Measurements from ENCODE around the gene CMTM4.

CMTM4 gene
- 4.2 to 10.0 (median 5.2) reads per million in 4 experiments for total RNA-seq

GRCh38 chr16:66696669-66697630 lies at the start of gene CMTM4:
Gene CMTM4 (minus strand): TSS chr16:66696743. CDS start chr16:66696525, 218 bp downstream.
- DNase-seq = peak; percentile 70

- DNase-seq = no peak
These were observed 49.5 kb upstream of the CMTM4 start for GRCh38 chr16:66746048-66746447.

- DNase-seq = no peak
These were observed 45.6 kb upstream of the CMTM4 start for GRCh38 chr16:66741950-66742808.

DNA sequence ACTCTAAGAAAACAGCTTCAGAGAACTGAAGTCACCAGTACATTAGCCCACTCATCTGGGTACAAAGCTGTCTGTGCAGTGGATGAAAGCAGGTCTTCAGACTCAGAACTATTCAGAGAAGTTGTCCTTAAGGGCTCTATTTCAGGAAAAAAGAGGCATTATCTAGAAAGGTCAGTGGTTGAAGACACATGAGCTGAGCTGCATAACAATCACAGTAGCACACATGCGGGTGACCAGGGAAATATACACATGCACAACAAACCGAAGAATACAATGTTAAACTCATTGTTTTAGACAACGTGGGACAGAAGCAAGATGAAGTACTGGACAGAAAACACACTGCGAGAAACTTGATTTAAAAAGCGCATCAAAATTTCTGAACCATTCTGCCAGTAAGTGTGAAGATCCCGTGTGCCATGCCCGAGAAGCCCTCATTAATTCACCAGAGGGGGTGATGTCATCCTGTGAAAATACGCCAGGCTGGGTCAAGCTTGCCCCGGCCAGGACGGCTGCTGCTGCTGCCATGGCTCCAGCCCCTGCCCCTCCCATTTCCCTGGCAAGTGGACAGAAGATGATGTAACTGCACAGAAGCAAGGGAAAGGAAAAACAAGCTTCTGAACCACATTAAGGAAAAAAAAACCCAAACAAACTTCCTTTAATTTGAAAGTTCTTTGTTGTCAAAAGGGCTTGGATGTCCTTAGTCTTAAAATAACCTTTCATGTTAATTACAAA lies 44.8 kb upstream of the CMTM4 start:
- DNase-seq = no peak

GRCh38 chr16:66740533-66740932 lies 44.0 kb upstream of the CMTM4 start:
- DNase-seq = no peak

DNA sequence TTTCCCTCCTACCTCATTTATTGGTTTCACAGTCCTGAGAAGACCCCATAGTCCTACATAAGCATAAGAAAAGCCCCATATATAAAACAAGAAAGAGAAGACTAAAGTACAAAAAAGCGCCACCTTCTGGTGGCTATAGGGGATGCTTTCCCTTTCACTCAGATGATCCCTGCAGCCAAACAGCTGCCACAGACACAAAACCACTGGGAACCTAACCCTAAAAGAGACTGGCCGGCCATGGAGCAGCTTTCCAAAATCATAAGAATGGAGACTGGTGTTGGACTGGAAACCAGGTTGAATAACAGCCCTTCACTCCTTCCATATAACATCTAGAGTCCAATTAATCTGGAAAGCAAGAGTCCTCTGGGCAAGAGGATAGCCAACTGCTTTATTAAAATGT lies 43.5 kb upstream of the CMTM4 start:
- DNase-seq = no peak

DNA sequence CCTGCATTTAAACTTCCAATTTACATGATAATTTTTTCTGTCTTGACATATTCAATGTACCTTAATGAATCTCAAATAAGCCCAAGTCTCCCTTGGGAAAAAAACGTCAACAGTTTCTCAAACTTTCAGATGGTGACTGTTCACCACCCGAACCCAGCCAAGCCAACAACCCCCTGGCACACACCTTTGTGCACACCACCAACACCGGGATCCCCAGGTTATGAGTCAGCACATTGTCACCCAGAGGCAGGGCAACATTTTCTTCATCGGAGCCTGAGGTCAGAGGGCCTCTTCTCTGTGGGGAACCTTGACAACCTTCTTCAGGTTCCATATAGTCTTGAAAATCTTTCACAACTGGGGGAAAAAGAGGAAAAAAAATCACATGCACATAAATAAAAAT lies 39.3 kb upstream of the CMTM4 start:
- no peak for DNase-seq

DNA sequence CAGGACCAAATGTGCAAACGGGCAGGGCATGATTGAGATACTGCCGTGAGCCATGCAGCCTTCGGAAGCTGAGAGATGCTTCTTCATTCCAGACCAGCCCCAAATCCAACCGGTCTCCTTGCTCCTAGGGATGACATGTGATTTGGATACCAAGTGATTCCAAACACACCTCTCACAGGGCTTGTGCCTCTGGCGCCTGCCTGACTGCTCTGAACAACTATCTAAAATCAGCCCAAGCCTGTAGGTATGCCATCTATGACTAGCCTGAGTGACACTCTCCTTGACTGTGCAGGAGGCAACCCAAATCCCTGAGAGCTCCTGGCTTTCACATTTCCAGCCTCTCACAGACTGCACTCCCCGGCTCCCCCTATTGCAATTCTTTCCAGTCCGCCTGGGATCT lies 34.6 kb upstream of the CMTM4 start:
- DNase-seq = no peak

GRCh38 chr16:66728804-66729203 lies 32.3 kb upstream of the CMTM4 start:
- no peak for DNase-seq

DNA sequence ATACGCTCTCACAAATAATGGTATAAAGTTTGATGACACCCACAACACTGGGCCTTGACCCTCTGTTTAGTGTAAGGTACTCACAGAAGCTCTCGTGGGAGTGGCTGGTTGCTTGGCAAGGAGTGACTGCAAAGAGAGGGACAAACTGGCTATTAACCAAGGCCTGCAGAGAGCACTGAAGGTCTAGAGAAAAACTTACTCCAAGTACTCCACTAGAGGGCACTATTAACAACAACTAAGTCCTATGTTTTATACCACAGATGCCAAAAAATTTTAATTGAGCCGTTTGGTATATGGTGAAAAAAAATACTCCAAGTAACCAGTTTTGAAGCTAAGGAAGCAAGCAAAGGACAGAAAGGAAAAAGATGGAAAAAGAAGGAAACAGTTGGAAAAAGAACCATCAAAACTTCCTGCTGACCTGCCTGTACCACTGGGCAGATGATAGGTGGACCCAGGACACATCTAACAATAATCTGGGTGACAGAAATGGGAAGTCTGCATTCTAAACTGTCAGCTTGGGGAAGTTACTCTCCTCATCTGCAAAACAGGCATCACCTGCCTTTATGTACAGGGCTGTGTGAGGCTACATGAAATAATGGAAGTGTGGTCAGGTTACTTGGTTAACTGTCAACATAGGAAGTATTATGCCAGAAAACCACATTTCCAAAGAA lies 31.7 kb upstream of the CMTM4 start:
- no peak for DNase-seq

DNA sequence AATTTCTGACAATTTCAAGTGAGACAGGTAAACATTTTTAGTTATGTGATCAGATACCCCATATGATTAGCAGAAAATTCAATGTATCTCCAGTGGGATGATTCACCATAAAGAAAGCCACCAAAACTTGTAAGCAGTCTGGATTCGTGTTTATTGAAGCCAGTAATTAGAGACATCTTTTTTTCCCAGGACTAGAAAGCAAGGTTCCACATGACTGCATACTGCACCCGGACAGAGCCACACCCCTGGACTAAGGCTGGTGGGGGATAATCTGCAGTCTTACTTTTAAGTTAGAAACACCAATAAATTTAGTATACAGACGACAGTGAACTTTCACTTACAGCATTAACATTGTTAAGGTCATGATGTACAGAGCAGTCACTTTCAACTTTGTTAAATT lies 24.2 kb upstream of the CMTM4 start:
- DNase-seq = no peak

DNA sequence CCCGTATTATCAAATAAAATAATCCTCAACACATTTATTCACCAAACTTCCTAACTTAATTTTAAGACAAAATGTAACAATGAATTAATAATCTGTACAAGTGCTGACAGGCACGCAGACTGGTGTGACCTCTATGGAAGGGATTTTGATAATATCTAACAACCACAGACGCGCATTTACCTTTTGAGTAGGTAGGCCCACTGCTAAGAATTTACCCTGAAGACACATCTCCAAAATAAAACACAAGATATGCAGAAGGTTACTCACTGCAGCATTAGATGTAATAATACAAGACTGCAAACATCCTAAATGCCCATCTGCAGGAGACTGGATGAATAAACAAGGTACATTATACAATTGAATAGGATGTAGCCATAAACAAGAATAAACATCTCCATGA lies 22.7 kb upstream of the CMTM4 start:
- DNase-seq = no peak

GRCh38 chr16:66717776-66718175 lies 21.2 kb upstream of the CMTM4 start:
- DNase-seq = no peak

- no peak for DNase-seq
These were observed 20.7 kb upstream of the CMTM4 start for GRCh38 chr16:66717112-66717675.

DNA sequence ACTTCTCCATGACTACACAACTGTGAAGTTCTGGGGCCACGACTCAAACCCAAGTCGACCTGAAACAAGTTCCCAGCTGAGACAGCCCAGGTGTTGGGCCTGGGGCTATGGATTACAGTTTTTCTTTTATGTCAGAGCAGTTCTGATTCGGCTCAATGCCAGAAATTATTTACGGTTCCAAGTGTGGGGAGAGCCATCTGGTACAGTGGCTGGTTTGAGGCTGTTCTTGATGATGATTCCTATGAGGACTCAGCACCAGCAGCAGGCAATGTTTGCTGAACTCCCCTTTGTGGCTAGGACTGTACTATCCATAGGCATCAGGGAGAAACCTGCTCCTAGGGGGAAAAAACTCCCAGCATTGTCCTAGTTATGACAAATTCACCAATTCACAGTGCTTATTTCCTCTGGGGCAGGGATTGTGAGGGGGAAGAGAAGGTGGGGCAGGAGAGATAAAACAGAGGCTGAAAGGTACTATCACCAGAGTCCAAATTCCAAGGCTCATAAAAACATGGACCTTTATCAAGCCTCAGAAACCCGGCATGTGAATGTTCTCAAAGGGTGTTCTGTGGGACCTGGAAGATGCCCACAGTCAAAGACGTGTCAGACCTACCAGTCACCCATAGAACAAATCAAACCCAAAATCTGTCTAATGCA lies 18.2 kb upstream of the CMTM4 start:
- DNase-seq = no peak

GRCh38 chr16:66714062-66714461 lies 17.5 kb upstream of the CMTM4 start:
- no peak for DNase-seq

DNA sequence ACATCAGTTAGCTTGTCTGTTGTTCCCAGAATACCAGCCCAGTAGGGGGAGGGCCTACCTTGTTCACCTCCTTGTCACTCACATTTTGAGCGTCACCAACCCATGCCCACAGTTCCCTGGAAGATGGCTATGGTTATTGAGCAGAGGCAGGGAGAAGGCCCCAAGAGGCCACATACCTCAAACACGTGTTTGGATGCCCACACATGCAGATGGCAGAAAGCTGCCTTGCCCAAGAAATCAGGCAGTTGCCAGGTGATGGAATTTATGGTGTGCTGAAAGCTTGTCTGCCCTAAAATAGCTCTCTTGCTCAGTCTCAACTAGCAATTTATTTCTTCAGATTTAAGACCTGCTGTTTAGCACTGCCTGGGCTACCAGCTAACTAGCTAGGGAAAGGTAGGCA lies 16.5 kb upstream of the CMTM4 start:
- DNase-seq = no peak

- DNase-seq = no peak
These were observed 16.0 kb upstream of the CMTM4 start for GRCh38 chr16:66712512-66712911.

DNA sequence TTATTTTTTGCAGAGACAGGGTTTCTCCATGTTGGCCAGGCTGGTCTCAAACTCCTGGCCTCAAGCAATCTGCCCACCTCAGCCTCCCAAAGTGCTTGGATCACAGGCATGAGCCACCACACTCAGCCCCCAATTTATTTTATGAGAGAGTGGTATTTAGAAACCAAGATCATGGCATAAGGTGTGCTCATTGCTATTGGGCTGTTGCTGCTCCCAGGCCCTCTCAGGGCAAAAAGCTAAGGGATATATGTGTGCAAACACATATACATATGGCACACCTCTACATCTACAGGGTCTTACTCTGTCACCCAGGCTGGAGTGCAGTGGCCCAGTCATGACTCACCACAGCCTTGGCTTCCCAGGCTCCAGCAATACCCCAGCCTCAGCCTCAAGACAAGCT lies 15.0 kb upstream of the CMTM4 start:
- no peak for DNase-seq

- DNase-seq = no peak
These were observed 9.9 kb upstream of the CMTM4 start for GRCh38 chr16:66706506-66706880.

GRCh38 chr16:66705790-66706505 lies 9.4 kb upstream of the CMTM4 start:
- DNase-seq = no peak
